Hepatocyte (in vitro differentiated cells): ENCODE results near the gene OTULIN. TPM values are rescaled to one million over a fixed set of nuclear protein-coding genes. Genes with fewer than 3 reads are reported as not detected.

Experiments used
- DNase-seq: peaks from one replicate; pipeline ENCODE4 v3.0.0-alpha.2; 2016; ENCODE audit warnings: low spot score
- H2AFZ ChIP-seq: fragments of 200-600 bp; sonication (generic); 2 replicates; pipeline ENCODE4 v1.6.0; 2016; ENCODE audit warnings: antibody characterized with exemption, mild to moderate bottlenecking
- H3K27ac ChIP-seq: fragments of 200-600 bp; sonication (generic); 2 replicates; pipeline ENCODE4 v1.5.1; 2016; ENCODE audit warnings: mild to moderate bottlenecking
- H3K27me3 ChIP-seq: fragments of 200-600 bp; sonication (generic); 2 replicates; pipeline ENCODE4 v1.6.1; 2016
- H3K36me3 ChIP-seq: fragments of 200-600 bp; sonication (generic); replicated peaks from 2 replicates; pipeline ENCODE4 v1.5.1; 2016; ENCODE audit warnings: low read depth; ENCODE audit not compliant: insufficient read depth
- H3K4me1 ChIP-seq: fragments of 200-600 bp; sonication (generic); 2 replicates; pipeline ENCODE4 v1.5.1; 2016; ENCODE audit warnings: mild to moderate bottlenecking, moderate library complexity; ENCODE audit not compliant: insufficient read depth
- H3K4me2 ChIP-seq: fragments of 200-600 bp; sonication (generic); 2 replicates; pipeline ENCODE4 v1.6.0; 2016
- H3K4me3 ChIP-seq: fragments of 200-600 bp; sonication (generic); 2 replicates; pipeline ENCODE4 v1.5.1; 2016; ENCODE audit warnings: mild to moderate bottlenecking
- H3K79me2 ChIP-seq: fragments of 200-600 bp; sonication (generic); 2 replicates; pipeline ENCODE4 v1.6.0; 2017; ENCODE audit warnings: mild to moderate bottlenecking
- H3K9me2 ChIP-seq: fragments of 200-600 bp; sonication (generic); replicated peaks from 2 replicates; pipeline ENCODE4 v1.6.0; 2017; ENCODE audit warnings: mild to moderate bottlenecking; ENCODE audit not compliant: insufficient read depth
- H3K9me3 ChIP-seq: fragments of 200-600 bp; sonication (generic); 2 replicates; pipeline ENCODE4 v1.5.1; 2016; ENCODE audit warnings: low read depth, mild to moderate bottlenecking
- H4K20me1 ChIP-seq: fragments of 200-600 bp; sonication (generic); 2 replicates; pipeline ENCODE4 v1.6.0; 2016; ENCODE audit warnings: mild to moderate bottlenecking; ENCODE audit not compliant: insufficient read depth, poor library complexity, severe bottlenecking
- EZH2 ChIP-seq: fragments of 200-600 bp; sonication (generic); IDR thresholded peaks from 2 replicates; pipeline ENCODE4 v1.6.1; 2016; ENCODE audit warnings: antibody characterized with exemption, mild to moderate bottlenecking, borderline replicate concordance
- EZH2phosphoT487 ChIP-seq: fragments of 200-600 bp; sonication (generic); IDR thresholded peaks from one replicate; pipeline ENCODE4 v1.6.1; 2018; ENCODE audit warnings: antibody characterized with exemption, mild to moderate bottlenecking, low read depth, moderate library complexity; ENCODE audit not compliant: unreplicated experiment, severe bottlenecking
- WGBS: methylation state at CpG from one replicate; pipeline ENCODE4 v1.1.6; 2016; ENCODE audit warnings: low lambda C conversion rate; ENCODE audit errors: missing lambda C conversion rate; 5-methylcytosine and 5-hydroxymethylcytosine counted together
- polyA plus RNA-seq: library from polyadenylated mRNA; unstranded; fragments of >200 nt; fragmentation: Nextera tagmentation; extraction: Ambion mirVana; gene quantifications from 2 replicates; pipeline ENCODE4 v1.2.1, GENCODE V29; 2016
- total RNA-seq: library from RNA; depleted of rRNA; stranded (reverse); fragments of >200 nt; gene quantifications from 2 replicates; pipeline ENCODE4 v1.2.3, GENCODE V29; 2014
- TF ChIP-seq, protein P1 (sequence below): fragments of 200-600 bp; sonication (generic); IDR thresholded peaks from 2 replicates; pipeline ENCODE4 v1.5.1; 2016; ENCODE audit warnings: antibody characterized with exemption, mild to moderate bottlenecking; ENCODE audit not compliant: poor library complexity

OTULIN gene
- total and polyA plus RNA-seq, 2 experiments from 2014 or later, result 21.0 to 45.2 TPM

DNA sequence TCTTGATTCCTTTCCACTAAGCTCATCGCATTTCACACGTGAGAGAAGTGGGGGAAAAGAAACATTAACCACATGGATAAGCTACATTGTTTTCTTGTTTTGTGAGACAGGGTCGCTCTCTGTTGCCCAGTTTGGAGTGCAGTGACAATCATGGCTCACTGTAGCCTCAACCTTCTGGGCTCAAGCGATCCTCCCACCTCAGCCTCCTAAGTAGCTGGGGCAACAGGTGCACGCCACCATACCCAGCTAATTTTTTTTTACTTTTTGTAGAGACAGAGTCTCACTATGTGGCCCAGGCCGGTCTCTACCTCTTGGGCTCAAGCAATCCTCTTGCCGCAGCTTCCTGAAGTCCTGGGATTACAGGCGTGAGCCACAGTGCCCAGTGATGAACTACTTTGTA is 2.8 kb downstream of the OTULIN start:
- no peaks in the 10 kb centered on the region for H3K9me2 ChIP-seq
- 90% methylated on average over 8 of the region's 8 CpGs for WGBS
- no peaks in the 10 kb centered on the region for H3K27me3 ChIP-seq
- no peak overlapping the region for H3K4me3 ChIP-seq
- no peak overlapping the region for H3K27ac ChIP-seq
- H4K20me1 ChIP-seq, result peaks cover 55% of the 10 kb centered on the region
- no peaks in the 10 kb centered on the region for H3K9me3 ChIP-seq
- peak overlapping the region; percentile 86 for H3K4me2 ChIP-seq
- H3K4me1 ChIP-seq, result peaks cover 27% of the 10 kb centered on the region
- H3K79me2 ChIP-seq, result peaks cover 80% of the 10 kb centered on the region
- H3K36me3 ChIP-seq, result no peaks in the 10 kb centered on the region
- H2AFZ ChIP-seq, result no peak overlapping the region
- no peak for DNase-seq
- TF ChIP-seq, protein P1, sequence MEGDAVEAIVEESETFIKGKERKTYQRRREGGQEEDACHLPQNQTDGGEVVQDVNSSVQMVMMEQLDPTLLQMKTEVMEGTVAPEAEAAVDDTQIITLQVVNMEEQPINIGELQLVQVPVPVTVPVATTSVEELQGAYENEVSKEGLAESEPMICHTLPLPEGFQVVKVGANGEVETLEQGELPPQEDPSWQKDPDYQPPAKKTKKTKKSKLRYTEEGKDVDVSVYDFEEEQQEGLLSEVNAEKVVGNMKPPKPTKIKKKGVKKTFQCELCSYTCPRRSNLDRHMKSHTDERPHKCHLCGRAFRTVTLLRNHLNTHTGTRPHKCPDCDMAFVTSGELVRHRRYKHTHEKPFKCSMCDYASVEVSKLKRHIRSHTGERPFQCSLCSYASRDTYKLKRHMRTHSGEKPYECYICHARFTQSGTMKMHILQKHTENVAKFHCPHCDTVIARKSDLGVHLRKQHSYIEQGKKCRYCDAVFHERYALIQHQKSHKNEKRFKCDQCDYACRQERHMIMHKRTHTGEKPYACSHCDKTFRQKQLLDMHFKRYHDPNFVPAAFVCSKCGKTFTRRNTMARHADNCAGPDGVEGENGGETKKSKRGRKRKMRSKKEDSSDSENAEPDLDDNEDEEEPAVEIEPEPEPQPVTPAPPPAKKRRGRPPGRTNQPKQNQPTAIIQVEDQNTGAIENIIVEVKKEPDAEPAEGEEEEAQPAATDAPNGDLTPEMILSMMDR, result no peak
- TF ChIP-seq EZH2phosphoT487 (no peak), EZH2 (no peak)

DNA sequence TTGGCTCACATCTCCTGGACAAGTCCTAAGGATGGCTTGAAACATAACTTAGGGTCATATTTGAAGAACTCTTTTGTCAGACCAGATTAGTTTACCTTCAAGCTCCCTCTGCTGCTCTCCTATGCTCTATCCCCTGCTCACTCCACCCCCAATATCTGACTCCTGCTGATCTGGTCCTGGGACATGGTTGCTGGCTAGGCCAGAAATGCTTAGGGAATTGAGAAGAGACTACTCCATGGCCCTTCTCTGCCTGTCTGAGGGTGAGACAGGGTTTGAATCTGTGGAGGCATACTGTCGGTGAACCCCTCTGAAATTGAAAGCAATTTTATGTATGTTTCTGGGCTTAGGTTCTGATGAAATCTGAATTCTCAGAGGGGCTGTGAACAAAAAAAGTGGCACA is 3.3 kb downstream of the OTULIN start:
- WGBS, result 94% methylated on average over 1 of the region's 1 CpG
- TF ChIP-seq EZH2 (no peak), EZH2phosphoT487 (no peak)
- TF ChIP-seq, protein P1, result no peak
- Histone ChIP-seq H3K4me3 (no peak overlapping the region), H2AFZ (no peak overlapping the region), H3K27ac (peak overlapping the region; percentile 47), H3K79me2 (peaks cover 80% of the 10 kb centered on the region), H3K36me3 (no peaks in the 10 kb centered on the region), H3K4me1 (peaks cover 27% of the 10 kb centered on the region), H3K4me2 (peak overlapping the region; percentile 16), H3K9me2 (no peaks in the 10 kb centered on the region), H3K27me3 (no peaks in the 10 kb centered on the region), H3K9me3 (no peaks in the 10 kb centered on the region), H4K20me1 (peaks cover 59% of the 10 kb centered on the region)
- DNase-seq, result no peak

DNA sequence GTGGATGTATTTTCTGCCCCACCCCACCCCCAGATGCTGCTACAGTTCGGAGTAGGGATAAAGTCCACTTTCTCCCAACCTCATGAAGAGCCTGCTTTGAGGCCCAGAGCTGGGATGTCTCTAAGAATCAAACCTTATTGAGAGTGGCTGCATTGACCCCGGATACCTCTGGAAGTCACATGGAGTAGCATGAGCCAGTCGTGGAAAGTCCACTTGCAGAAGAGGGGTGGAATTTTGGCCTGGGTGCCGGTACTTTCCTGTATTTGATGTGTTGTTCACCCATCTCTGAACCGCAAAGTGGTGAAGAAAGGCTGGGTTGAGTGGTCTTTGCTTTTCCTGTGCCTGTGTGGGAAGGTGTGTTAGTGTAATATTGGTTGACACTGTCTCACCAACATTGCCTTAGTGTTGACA is 3.7 kb downstream of the OTULIN start:
- no peaks in the 10 kb centered on the region for H3K9me2 ChIP-seq
- H3K79me2 ChIP-seq, result peaks cover 81% of the 10 kb centered on the region
- H3K4me2 ChIP-seq, result peak overlapping the region; percentile 16
- H3K4me1 ChIP-seq, result peaks cover 27% of the 10 kb centered on the region
- H3K36me3 ChIP-seq, result no peaks in the 10 kb centered on the region
- no peaks in the 10 kb centered on the region for H3K9me3 ChIP-seq
- H3K27me3 ChIP-seq, result no peaks in the 10 kb centered on the region
- H3K4me3 ChIP-seq, result no peak overlapping the region
- no peak overlapping the region for H2AFZ ChIP-seq
- no peak for TF ChIP-seq EZH2
- TF ChIP-seq, protein P1, result no peak
- no peak for TF ChIP-seq EZH2phosphoT487
- no peak for DNase-seq
- WGBS, result 79% methylated on average over 5 of the region's 5 CpGs
- peak overlapping the region; percentile 47 for H3K27ac ChIP-seq
- peaks cover 61% of the 10 kb centered on the region for H4K20me1 ChIP-seq

DNA sequence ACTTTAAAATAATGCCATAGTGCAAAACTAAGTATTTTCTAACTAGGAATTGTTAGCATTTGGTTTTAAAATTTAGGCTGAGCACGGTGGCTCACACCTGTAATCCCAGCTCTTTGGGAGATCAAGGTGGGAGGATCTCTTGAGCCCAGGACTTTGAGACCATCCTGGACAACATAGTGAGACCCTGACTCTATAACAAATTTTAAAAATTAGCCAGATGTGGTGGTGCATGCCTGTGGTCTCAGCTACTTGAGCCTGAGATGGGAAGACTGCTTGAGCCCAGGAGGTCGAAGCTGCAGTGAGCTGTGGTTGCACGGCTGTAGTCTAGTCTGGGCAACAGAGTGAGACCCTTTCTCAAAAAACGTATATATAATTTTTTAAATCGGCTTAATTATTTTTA is 4.9 kb downstream of the OTULIN start:
- Histone ChIP-seq H3K4me3 (no peak overlapping the region), H3K79me2 (peaks cover 94% of the 10 kb centered on the region), H3K4me2 (no peak overlapping the region), H3K36me3 (no peaks in the 10 kb centered on the region), H3K4me1 (peaks cover 27% of the 10 kb centered on the region), H3K27me3 (no peaks in the 10 kb centered on the region), H3K9me3 (no peaks in the 10 kb centered on the region), H3K27ac (no peak overlapping the region), H2AFZ (no peak overlapping the region), H3K9me2 (no peaks in the 10 kb centered on the region), H4K20me1 (peaks cover 61% of the 10 kb centered on the region)
- TF ChIP-seq EZH2 (no peak), EZH2phosphoT487 (no peak)
- TF ChIP-seq, protein P1, result no peak
- no peak for DNase-seq
- 96% methylated on average over 5 of the region's 5 CpGs for WGBS
